ENCODE data around the gene R3HDM2.
"Not testable (repeated sequence)": the region's sequence is repeated elsewhere in the genome, so short reads cannot be mapped to it uniquely, and the experiment has no call there.

Gene R3HDM2

DNA sequence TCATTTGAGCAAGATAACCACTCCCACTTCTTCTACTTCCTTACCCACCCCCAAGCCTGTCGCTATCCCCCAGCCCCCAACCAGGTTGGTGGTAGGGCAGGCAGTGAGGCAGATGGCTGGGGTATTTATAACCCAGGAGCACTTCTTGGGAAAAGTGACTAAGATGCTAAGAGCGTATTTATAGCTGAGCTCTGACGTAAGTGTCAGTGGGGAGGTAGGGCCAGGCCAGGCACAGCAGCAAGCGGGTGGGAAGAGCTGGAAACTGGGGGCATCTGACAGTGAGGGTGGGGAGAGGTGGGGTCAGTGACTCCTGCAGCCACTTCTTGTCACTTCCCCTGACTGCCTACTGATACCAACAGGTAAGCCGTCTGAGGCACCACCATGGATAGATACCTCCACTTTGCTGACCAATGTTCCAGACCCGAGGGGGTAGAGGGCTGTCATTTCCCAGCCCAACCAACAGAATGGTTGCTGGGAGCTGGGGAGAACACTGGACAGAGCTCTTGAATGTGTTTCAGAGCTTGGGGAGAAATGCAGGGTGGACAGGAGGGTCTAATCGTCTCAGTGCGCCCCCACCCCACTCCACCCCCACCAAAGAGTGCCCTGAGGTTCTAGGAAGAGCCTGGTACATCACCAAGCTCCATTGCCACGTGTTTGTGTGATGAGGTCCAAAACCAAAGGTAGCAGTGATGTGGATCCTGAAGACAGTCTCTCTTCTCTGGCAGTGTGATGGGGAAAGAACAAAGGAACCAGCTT lies 21.5 kb upstream of the R3HDM2 start:
- no peak for DNase-seq

DNA sequence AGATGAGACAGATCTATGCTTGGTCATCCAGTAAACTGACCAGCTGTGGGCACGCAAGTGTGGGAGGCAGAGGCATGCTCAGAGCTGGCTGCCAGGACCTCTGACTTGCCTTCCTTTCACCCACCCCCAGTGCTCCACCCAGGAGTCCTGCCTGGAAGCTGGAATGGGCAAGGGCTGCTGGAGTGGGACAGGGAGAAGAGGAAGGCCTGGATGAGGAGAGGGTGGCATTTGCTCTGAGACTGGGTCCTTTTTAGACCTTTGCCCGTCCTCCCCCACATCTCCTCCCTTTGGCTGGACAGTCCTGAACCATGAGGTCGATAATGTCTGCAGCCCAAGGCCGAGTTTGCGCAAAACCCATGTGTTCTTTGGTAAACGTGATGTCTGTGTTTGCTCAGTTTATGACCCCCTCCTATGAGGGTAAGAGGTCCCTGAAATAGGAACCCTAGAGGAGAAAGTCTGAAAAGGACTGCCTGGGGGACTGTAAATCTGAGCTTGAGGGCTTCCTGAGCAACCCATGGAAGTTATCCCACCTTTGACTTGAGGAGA lies 20.5 kb upstream of the R3HDM2 start:
- no peak for DNase-seq

DNA sequence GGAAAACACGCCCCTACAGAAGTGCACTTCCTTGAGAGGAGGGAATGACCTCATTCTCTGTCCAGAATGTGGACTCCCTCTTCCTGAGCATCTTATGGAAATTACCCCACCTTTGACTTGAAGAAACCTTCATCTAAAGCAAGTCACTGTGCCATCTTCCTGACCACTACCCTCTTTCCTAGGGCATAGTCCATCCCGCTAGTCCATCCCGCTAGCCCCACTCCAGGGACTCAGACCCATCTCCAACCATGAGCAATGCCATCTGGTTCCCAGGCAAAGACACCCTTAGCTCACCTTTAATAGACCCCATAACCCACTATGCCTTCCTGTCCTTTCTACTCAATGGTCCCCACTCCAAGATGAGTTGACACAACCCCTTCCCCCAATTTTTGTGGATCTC lies 19.2 kb upstream of the R3HDM2 start:
- DNase-seq = no peak

DNA sequence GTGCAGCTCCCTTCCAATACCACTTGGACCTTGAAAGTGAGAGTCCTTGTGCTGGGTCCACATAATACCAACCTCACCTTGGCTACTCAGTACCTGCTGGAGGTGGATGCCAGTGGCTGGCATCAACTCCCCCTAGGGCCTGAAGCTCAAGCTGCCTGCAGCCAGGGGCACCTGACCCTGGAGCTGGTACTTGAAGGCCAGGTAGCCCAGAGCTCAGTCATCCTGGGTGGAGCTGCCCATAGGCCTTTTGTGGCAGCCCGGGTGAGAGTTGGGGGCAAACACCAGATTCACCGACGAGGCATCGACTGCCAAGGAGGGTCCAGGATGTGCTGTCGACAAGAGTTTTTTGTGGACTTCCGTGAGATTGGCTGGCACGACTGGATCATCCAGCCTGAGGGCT lies 18.5 kb upstream of the R3HDM2 start:
- no peak for DNase-seq

DNA sequence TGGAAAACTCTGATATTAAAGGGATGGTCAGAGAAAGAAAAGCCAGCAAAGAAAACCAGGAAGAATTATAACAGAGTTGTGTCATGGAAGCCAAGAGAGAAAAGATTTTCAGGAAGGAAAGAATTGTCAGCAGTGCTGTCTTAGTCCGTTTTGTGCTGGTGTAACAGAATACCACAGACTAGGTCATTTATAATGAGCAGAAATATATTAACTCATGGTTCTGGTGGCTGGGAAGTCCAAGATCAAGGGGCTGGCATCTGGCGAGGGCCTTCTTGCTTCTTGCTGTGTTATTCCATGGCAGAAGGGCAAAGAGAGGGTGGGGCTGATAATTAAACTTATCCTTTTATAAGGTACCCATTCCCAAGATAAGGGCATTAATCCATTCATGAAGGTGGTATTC lies 17.8 kb upstream of the R3HDM2 start:
- no peak for DNase-seq

DNA sequence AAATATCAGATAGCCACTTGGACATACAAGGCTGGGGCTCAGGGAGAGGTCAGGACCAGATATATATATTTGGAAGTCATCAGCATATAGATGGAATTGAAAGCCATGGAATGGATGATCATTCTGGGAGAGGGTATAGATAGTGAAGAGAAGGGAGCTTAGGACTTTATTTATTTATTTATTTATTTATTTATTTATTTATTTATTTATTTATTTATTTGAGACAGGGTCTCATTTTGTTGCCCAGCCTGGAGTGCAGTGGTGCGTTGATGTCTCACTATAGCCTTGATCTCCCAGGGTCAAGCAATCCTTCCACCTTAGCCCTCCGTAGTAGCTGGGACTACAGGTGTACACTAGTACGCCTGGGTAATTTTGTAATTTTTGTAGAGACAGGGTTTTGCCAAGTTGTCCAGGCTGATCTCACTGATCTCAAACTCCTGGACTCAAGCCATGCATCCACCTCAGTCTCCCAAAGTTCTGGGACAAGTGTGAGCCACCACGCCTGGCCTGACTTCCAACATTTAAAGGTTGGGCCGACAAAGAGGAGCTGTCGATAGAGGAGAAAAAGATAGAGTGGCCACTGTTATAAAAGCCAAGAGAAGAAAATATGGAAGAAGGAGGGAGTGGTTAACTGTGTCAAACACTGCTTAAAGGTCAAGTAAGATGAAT lies 15.6 kb upstream of the R3HDM2 start:
- DNase-seq = no peak

DNA sequence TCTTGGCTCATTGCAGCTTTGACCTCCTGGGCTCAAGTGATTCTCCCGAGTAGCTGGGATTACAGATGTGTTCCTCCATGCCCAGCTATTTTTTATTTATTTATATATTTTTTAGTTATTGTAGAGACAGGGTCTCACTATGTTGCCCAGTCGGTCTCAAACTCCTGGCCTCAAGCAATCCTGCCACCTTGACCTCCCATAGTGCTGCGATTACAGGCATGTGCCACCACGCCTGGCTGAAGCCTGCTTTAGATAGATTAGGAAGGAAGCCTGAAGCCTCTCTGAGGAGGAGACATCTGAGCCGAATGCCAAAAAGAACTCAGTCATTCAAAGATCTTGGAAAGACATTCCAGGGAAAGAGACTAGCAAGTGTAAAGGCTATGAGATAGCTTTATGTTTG lies 13.9 kb upstream of the R3HDM2 start:
- no peak for DNase-seq

DNA sequence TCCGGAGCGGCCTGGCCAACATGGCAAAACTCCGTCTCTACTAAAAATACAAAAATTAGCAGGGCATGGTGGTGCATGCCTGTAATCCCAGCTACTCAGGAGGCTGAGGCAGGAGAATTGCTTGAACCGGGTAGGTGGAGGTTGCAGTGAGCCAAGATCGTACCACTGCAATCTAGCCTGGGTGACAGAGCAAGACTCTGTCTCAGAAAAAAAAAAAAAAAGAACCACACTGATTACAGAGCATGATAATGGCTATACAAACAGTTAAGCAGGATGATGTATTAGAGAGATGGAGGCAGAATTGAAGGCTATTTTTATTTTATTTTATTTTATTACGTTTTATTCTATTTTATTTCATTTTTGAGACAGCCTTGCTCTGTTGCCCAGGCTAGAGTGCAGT lies 13.5 kb upstream of the R3HDM2 start:
- DNase-seq = not testable (repeated sequence)

DNA sequence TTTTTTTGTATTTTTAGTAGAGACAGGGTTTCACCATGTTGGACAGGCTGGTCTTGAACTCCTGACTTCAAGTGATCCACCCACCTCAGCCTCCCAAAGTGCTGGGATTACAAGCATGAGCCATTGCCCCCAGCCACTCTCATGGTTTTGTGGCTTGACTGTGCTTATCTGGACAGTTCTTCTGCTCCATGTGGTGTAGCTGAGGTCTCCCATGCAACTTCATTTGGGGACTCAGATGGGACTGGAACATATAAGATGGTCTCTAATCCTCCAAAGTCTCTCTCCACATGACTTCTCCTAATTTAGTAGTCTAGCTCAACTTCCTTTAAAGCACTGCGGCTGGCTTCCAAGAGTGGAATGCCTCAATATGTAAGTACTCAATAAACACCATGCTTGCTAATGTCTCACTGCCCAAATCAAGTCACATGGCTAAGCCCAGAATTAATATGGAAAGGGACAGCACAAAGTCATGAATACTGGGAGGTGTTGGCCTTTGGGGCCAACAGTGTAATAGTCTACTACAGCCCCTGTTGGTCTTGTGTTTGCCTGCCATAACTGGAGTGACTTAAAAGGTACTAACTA lies 11.1 kb upstream of the R3HDM2 start:
- DNase-seq = no peak

DNA sequence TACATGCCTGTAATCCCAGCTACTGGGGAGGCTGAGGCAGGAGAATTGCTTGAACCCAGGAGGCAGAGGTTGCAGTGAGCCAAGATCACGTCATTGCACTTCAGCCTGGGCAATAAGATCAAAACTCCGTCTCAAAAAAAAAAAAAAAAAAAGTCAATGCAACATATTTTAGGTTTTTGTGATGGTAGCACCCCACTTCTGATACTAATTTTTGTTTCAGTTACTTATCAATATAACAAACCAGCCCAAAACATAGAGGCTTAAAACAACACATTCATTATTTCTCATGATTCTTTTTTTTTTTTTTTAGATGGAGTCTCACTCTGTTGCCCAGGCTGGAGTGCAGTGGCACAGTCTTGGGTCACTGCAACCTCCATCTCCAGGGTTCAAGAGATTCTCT lies 10.6 kb upstream of the R3HDM2 start:
- not testable (repeated sequence) for DNase-seq

DNA sequence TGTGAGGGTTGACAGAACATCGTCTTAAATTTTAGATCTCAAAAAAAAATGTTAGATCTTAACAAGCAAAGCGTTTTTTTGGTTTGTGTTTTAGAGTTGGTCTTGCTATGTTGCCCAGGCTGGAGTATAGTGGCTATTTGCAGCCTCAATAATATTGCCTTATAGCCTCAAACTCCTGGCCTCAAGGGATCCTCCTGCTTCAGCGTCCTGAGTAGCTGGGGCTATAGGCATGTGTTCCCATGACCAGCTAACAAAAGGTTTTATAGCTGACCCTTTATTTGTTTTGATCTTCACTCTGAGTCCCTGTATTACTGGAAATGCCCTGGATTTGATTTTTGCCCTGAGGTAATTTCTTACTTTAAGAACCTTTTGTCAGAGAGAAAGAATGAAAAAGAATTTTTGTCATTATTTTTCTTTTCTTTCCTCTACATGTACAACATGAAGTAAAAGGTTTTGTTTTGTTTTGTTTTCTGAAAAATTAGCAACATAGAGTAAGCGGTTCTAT lies 9.0 kb upstream of the R3HDM2 start:
- no peak for DNase-seq

DNA sequence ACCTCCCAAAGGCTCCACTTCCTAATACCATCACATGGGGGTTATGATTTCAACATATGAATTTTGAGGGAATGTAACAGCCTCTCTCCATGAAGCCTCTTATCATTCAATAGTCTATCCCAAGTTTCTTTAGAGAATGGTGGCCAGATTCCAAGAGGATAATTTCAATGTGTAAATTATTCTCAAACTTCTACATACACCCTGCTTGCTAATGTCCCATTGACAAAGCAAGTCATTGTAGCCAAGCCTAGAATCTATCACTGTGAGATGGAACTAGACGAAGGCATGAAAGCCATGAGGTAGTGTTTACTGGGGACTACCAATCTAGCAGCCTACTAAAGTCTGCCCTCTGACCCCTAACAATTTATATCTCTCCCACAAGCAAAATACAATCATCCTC lies 7.6 kb upstream of the R3HDM2 start:
- DNase-seq = no peak

DNA sequence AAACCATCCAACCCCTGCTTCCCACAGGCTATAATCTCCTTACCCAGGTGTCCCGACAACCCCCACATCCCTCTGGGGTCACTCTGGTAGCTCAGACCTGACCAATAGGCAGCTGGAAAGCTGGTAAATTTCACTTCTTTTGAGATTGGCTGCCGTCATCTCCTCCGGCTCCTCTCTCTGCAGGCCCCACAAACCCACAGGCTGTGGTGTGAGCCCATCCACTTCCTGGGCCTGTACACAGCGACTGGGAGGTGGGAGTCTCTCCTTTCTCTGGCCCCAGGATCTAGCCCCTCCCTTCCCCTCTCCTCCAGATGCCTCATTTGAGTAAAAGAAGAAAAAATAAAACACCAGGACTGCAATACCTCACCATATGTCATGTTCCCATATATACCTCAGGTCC lies 4.5 kb upstream of the R3HDM2 start:
- DNase-seq = no peak

DNA sequence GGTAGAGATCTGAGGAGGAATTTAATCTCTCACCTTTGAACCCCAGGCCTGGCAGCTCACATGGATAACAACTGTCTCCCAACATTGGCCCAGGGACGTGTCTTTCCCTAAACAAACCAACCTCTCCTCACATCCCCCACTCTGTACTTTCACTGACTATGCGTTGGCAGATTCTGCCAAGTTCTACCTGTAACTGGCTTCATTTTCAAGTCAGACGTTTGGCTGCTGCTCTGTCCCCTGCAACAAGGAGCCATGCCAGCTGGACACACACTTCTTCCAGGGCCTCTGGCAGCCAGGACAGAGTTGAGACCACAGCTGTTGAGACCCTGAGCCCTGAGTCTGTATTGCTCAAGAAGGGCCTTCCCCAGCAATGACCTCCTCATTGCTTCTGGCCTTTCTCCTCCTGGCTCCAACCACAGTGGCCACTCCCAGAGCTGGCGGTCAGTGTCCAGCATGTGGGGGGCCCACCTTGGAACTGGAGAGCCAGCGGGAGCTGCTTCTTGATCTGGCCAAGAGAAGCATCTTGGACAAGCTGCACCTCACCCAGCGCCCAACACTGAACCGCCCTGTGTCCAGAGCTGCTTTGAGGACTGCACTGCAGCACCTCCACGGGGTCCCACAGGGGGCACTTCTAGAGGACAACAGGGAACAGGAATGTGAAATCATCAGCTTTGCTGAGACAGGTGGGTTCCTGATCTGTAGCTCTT lies 3.8 kb upstream of the R3HDM2 start, which contains the start of gene INHBC:
INHBC (plus strand) TSS at position 268 of the 707 bp plus-strand sequence; CDS start at position 371, 103 bp downstream.
- DNase-seq = no peak

DNA sequence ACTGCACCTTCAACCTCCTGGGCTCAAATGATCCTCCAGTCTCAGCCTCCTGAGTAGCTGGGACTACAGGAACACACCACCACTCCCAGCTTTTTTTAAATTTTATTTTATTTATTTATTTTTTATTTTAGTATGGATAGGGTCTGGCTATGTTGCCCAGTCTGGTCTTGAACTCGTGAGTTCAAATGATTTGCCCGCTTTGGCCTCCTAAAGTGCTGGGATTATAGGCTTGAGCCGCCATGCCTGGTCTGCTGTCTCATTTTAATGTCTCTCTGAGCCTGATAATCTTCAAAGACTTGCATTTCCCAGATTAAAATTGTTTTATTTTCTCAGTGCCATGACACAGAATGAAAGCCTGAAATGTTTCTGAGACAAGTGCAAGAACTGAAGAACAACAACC lies 2.5 kb upstream of the R3HDM2 start:
- DNase-seq = no peak

DNA sequence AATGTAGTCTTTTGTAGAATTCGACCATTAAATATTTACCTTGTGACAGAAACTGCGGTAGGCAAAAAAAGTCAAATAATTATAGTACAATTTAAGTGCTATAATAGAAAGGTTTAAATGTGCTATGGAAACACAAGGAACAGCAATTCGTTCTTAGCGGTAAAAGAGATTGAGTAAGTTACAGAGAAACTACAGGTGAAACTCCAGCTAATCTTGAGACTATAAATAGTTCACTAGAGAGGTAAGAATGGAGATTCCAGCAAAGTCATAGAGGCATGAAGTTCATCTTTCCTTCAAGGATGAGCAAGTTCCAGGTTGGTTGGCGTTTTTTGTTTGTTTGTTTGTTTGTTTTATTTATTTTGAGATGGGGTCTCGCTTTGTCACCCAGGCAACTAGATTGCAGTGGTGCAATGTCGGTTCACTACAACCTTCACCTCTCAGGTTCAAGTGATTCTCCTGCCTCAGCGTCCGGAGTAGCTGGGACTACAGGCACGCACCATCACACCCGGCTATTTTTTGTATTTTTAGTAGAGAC lies 878 bp upstream of the R3HDM2 start:
- DNase-seq = no peak

DNA sequence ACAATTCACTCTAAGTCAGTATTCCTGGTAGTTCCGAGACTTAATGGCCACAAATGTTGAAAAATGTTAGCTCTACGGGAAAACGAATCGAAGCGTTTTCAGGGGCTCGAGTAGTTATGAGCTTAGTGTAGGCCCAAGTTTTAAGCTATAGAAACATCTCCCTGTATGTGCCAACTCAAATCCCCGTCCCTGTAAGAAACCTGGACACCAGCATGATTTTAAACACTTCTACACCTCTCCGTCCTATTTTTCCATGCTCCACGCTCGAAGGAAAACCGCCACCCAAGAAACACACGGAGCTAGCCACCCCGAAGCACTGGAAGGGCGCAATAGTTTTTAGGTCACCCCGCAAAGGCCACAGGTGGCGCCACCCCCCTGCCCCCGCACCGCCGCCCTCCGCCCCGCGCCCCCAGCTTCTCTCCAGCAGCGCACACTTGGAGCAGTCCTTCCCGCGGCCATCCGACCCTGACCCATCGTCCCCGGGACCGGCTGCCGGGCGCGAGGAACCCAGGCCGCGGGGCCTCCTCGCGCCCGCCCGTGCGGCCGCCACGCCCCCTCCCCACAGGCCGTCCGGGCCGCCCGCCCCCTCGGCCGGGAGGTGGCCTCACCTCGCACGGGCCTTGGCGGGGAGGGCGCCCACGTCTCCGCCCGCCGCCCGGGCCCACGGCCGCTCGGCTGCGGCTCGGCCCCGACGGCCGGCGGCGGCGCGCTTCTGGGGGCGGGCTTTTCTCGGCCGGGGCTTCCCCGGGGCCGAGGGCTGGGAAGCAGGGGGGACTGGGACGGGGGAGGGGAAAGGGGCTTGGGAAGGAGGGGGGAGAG lies 522 bp downstream of the R3HDM2 start:
- no peak for DNase-seq

DNA sequence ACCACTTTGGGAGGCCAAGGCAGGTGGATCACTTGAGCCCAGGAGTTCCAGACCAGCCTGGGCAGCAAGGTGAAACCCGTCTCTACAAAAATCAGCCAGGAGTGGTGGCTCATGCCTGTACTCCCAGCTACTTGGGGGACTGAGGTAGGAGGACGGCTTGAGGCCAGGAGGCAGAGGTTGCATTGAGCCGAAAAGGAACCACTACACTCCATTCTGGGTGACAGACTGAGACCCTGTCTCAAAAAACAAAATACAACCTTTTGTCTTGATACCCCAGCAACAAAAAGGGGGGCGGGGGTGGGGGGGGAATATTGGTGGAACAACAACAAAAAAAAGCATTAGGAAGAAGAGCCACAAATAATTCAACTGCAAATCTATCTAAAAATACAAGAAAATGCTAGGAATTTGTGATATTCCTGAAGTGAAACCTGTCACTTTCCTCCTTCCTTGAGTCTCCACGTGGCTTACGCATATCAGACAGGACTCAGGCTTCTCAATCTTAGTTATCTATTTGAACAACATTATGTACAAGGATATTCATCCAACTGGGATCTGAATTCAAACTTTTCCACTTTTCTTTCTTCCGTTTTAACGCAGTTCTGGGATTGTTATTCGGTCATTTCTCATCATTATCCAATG lies 1.3 kb downstream of the R3HDM2 start:
- no peak for DNase-seq

DNA sequence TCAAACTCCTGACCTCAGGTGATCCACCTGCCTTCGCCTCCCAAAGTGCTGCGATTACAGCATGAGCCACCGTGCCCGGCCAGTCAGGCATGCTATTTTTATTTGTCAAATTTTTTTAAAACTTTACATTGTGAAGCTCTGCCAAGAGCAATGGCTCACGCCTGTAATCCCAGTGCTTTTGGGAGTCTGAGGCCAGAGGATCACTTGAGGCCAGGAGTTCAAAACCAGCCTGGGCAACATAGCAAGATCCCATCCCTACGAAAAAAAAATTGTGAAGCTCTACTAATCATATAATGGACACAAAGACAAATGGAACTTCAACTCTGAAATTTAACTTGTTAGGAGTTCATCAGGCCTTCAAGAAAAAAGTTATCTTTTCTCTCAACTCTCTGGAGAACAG lies 1.9 kb downstream of the R3HDM2 start:
- no peak for DNase-seq

DNA sequence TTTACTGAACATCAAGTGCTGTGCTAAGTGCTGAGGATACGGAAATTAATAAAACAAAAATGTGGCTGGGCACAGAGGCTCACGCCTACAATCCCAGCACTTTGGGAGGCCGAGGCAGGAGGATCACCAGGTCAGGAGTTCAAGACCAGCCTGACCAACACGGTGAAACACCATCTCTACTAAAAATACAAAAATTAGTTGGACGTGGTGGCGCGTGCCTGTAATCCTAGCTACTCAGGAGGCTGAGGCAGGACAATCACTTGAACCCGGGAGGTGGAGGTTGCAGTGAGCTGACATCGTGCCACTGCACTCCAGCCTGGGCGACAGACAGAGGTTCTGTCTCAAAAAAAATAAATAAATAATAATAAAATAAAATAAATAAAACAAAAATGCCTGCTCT lies 3.9 kb downstream of the R3HDM2 start:
- not testable (repeated sequence) for DNase-seq

DNA sequence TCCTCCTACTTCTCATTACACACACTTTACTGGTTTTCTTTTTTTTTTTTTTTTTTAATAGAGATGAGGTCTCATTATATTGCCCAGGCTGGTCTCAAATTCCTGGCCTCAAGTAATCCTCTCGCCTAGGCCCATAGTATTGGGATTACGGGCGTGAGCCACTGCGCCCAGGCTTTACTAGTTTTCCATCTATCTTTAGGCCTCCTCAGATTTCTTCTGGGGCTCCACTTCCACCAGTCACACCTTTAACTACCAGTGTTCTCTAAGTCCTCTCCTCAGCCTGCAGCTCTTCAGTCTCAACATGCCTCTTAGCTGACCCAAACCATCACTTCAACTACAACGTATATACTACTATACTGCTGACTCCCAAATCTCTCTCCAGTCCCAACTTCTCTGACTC lies 10.4 kb downstream of the R3HDM2 start:
- DNase-seq = no peak
